ENCODE data around the gene EPS8L2.

Gene EPS8L2

DNA sequence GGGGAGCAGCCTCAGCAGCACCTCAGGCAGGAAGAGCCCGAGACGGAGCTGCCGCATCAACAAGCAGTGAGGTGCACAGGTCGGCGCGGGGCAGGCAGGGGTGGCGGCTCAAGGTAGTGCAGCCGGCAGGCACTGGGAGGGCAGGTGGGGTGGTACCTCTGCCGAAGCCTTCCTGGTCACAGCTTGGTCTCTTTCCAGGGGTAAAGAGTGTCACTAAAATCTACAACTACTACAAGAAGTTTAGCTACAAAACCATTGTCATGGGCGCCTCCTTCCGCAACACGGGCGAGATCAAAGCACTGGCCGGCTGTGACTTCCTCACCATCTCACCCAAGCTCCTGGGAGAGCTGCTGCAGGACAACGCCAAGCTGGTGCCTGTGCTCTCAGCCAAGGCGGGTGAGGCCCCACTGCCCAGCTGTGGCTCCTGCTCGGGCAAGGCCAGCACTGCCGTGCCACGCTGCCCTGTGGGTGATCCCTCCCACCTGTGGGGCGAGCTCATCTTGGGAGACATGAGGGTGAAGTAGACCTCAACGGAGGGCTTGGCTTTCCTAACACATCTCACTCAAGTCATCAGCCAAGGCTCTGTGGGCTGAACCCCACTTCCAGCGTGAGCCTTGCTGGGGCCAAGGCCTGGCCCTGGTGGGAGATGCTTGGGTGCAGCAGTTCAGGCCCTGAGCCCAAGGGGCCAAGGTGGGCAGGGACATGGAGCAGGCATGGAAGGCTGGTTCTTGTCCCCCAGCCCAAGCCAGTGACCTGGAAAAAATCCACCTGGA lies 57.7 kb downstream of the EPS8L2 start:
- DNase-seq = no peak

DNA sequence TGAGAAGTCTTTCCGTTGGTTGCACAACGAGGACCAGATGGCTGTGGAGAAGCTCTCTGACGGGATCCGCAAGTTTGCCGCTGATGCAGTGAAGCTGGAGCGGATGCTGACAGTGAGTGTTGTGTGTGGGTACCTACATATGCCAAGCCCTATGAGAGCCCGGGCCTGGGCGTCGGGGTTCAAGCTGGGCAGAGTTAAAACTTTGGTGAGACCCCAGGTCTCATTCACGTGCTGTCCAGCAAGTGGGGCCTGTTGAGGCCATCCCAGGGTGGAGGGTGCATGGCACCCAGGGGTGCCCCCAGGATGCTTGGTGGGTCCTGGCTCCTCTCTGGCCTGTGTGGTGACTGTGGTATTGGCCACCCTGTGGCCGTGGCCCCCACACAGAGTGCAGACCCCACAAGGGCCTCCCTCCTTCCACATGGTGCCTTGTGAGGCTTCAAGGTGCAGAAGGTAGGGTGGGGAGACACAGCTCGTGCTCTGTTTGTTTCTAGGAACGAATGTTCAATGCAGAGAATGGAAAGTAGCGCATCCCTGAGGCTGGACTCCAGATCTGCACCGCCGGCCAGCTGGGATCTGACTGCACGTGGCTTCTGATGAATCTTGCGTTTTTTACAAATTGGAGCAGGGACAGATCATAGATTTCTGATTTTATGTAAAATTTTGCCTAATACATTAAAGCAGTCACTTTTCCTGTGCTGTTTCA lies 58.4 kb downstream of the EPS8L2 start:
- no peak for DNase-seq

DNA sequence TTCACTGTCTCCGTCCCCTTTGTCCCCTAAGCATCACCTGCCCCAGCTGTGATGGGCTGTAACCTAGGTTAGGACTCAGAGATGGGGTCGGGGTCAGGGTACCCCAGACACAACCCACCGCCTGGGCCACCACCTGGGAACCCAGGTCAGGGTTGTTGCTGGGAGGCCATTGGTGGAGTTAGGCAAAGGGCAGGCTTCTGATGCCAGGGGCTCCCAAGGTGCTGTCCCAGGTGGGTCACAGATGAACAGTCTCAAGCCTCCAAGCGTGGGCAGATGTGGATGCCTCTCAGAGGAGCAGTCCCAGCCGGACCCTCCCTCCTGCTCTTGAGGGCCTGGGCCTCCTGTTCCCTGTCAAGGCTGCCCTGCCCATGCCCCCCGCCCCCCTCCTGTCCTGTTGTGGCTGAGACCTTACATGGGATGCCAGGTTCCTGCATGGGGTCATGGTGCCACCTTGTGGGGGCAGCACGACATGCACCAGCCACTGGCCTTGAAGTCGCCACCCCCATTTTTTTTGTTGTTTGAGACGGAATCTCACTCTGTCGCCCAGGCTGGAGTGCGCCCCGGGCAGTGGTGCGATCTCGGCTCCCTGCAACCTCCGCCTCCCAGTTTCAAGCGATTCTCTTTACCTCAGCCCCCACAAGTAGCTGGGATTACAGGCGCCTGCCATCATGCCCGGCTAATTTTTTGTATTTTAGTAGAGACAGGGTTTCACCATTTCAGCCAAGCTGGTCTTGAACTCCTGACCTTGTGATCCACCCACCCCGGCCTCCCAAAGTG lies 59.2 kb downstream of the EPS8L2 start:
- no peak for DNase-seq

- DNase-seq = no peak
Observed at GRCh38 chr11:765802-766091, 59.7 kb downstream of the EPS8L2 start.

DNA sequence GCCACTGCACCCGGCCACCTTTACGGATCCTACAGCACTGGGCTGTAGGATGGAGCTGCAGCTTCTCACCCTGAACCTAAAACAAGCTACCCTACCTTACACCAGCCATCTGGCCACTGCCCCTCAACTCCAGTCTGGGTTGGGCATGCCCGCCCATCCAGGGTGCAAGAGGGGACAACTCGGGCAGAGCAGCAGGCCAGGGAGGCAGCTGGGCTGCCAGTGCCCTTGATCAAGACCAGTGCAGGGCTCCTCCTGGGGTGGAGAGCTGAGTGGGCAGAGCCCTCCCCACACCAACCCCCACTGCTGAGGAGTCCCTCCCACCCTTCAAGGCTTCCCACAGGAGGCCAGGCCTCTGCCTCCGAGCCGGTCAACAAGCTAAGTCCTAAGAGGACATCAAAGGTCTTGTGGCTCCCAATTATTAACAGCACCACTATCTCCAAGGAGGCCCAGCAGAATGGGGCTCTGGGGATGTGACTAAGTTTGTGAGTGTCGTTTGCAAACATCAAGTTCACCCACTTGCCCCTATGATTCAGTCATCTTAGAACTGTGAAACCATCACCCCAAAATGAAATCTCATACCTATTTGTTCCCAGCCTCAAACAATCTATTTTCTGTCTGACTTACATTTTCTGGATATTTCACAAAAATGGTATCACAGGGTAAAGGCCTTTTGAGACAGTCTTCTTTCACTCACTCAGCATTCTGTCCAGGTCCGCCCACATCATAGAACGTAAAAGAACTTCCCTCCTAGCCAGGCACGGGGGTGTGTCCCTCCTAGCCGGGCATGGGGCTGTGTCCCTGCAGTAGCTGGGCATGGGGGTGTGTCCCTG lies 60.3 kb downstream of the EPS8L2 start:
- DNase-seq = no peak

DNA sequence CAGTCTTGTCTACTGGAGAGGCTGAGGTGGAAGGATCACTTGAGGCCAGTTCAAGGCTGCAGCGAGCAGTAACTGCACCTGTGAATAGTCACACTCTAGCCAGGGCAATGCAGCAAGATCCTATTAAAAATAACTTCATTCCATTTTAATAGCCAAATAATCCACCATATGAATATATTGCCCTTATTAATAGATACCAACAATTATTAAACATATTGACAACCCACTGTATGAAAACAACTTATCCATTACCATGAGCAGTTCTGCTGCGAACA lies 60.8 kb downstream of the EPS8L2 start:
- no peak for DNase-seq

GRCh38 chr11:767238-767637 lies 61.2 kb downstream of the EPS8L2 start:
- no peak for DNase-seq

- no peak for DNase-seq
Observed at GRCh38 chr11:769887-770641, 64.0 kb downstream of the EPS8L2 start.

DNA sequence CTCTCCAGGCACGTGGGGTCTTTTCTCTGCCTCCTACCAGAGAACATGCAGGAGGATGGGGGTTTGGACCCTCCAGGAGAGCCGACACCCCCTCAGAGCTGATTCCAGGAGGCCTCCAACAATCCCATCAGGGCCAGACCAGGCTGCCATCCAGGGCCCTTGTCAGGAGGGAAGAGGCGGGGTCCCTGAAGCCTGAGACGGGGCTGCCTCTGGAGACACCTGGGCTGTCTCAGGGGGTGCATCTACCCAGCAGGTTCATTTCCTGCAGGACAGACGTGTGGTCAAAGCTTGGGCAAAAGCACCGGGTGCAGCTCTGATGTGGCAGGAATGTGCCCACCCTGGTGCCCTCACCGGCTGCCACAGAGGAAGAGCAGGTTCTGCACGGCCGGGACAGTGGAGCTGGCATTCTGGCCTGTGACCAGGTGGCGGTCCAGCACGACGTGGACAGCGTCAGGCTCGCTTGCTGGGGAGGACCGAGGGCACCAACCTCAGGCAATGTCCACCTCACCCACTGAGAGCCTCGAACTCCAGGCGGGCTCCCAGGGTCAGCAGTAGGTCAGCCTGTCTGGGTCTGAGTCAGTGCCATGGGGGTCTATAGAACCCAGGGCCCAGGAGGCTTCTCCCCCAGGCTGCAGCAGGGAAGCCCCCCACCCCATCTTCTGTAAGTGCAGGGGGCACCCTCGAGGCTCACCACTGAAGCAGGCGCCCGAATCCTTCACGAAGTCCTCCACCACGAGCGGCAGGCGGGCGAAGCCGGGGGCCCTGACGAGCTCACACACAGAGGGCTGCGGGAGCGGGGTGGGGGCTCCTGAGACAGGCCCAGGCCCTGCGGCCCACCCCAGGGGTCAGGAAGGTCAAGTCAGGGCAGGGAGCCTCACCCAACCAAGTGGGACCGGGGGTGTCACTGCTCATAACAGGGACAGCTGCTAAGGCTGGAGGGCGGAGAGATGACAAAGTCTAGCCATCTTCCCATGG lies 64.9 kb downstream of the EPS8L2 start:
- no peak for DNase-seq

DNA sequence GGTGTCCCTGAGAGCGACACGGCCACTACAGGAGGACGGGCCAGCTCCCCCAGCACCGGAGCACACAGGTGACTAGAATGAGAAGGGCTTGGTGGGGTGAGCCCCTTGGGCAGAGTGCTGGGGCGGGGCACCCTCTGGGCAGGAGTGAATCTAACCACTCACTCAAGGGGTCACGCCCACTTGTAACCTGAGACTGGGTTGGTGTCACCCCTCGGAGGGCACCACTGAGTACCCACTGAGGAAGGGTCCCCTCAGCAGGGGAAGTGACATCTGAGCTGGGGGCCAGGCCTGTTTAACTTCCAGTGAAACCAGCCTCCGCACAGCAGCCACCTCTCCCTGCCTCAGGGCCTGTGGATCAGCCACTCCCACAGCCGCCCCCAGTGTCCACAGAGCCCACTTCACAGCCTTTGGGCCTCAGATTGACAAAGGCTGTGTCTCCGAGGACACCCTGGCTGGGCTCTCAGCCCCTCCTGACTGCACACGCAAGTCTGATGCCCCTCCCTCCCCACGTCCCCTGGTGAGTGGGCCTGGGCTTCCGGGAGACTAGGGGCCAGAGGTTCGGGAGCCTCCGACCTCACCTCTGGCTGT lies 65.7 kb downstream of the EPS8L2 start:
- no peak for DNase-seq

- DNase-seq = no peak
Observed at GRCh38 chr11:772429-773390, 66.7 kb downstream of the EPS8L2 start.

DNA sequence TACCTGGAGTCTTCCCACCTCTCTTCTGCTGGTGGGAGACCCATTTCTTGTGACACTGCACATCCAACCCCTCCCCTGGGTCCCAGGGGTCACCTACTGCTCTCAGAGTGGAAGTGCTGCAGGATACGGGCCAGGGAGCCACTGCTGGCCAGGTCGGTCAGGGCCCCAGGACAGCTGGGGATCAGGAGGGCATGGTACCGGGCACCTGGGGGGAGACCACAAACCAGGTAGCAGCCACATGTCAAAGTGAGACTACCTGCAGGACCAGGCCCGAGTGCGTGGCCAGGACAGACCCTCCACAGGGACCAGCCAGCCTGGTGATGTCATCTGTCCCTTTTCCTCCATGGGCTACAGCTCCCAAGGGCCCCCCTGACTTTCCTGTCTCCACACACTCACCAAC lies 67.4 kb downstream of the EPS8L2 start:
- no peak for DNase-seq

DNA sequence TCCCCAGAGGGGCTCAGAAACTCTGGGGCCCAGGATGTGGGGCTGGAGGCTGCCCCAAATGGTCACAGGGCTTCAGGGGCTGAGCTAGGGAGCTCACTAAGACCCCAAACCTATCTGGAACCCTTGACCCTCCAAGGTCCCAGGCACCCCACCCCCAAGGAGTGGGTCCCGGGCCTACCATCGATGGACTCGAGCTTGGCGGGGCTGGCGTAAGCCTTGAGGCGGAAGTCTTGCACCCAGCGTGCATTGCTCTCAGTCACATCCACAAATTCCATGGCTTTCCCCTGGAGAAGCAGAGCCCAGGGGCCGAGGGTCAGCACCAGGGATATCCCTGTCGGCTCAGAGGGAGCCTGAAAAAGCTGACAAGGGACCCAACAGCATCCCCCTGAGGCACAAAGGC lies 67.8 kb downstream of the EPS8L2 start:
- no peak for DNase-seq

- DNase-seq = no peak
Observed at GRCh38 chr11:774873-775592, 69.0 kb downstream of the EPS8L2 start.

GRCh38 chr11:776263-776560 lies 70.2 kb downstream of the EPS8L2 start:
- no peak for DNase-seq

DNA sequence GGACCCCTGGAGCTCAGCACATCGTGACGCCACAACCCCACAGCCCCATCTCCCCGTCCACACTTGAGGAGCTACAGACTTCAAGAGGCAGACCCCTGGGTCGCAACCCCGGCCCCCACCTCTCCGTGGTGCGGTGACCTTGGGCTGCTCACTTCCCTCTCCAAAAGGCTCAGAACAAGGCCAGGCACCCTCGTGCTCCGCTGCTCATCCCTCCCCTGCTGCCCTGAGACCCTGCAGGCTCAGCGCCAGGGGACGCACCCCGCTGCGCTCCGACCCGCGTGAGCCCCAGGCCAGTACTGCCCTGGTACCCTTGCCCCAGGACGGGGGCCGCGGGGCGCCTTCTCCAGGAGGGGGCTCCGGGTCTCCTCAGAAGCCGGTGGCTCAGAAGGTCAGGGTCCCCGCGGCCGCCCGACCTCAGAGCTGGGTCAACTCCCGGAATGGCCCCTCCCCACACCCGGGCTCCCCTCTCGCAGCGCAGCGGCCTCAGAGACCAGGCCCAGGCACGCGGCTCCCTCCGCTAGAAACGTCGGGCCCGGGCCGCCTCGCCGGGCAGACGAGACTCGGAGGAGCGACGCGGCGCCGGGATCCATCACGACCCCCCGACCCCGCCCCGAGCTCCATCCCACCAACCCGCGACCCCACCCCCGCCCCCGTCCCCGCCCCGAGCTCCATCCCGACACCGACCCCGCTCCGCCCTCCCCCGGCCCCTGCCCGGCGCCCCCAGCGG lies 70.7 kb downstream of the EPS8L2 start:
- no peak for DNase-seq

Measured in NCI-H187 treated with DMSO at 0.1 percent for 48 hours (cell line).